AG04450 (cell line): Measurements from ENCODE around the gene TMEM185B. TPM values are rescaled to one million over a fixed set of nuclear protein-coding genes. Genes with fewer than 3 reads are reported as not detected.

Source experiments
- CTCF ChIA-PET: fragments of 300-600, 350-600 bp; formaldehyde crosslinking; extraction: SDS; loops from one replicate; lab custom pipeline; 2022; ENCODE audit warnings: antibody characterized with exemption, inconsistent platforms; lab: Charles Lee
- POLR2A ChIA-PET: fragments of 350-600 bp; formaldehyde crosslinking; extraction: SDS; loops from one replicate; lab custom pipeline; 2021; ENCODE audit warnings: antibody characterized with exemption, inconsistent platforms; lab: Yijun Ruan, JAX
- DNase-seq: peaks from one replicate; pipeline ENCODE4 v3.0.0-alpha.2; 2011; ENCODE audit warnings: low read depth, low spot score
- H3K27ac ChIP-seq: one replicate; pipeline ENCODE4 v1.5.1; 2012; ENCODE audit warnings: low read depth, low read length, control low read depth
- H3K27me3 ChIP-seq: one replicate; pipeline ENCODE4 v1.6.0; 2012; ENCODE audit warnings: low read length; ENCODE audit not compliant: control insufficient read depth, insufficient read depth
- H3K4me3 ChIP-seq: 2 replicates; pipeline ENCODE4 v1.5.1; 2011; ENCODE audit warnings: mild to moderate bottlenecking, low read depth, low read length, control low read depth
- H3K9me3 ChIP-seq: 2 replicates; pipeline ENCODE4 v1.5.1; 2012; ENCODE audit warnings: low read length; ENCODE audit not compliant: control insufficient read depth, insufficient read depth
- CTCF ChIP-seq: IDR thresholded peaks from 2 replicates; pipeline ENCODE4 v1.5.1; 2011; ENCODE audit warnings: low read depth, low read length, control low read depth, inconsistent platforms
- polyA plus RNA-seq: library from polyadenylated mRNA; depleted of rRNA; stranded (reverse); fragments of >200 nt; gene quantifications from 2 replicates; pipeline ENCODE4 v1.2.3, GENCODE V29; 2011

The TMEM185B gene
- polyA plus RNA-seq, 1 experiment = 21.8 TPM

GRCh38 chr2:120231564-120231973, 8.4 kb upstream of the TMEM185B start:
- CTCF ChIA-PET = interaction anchor here (0.6 to 1.3 kb wide), 7 partner anchors 9 to 449 kb away, joined by 3 to 4 read pairs (median 3); partner anchors contain the start of genes RALB and TMEM185B
- H3K27me3 ChIP-seq = no peaks in the 10 kb centered on the region
- H3K4me3 ChIP-seq = no peak overlapping the region
- no peak overlapping the region for H3K27ac ChIP-seq
- H3K9me3 ChIP-seq = no peaks in the 10 kb centered on the region
- DNase-seq = no peak
- no peak for TF ChIP-seq CTCF
- POLR2A ChIA-PET = no interaction called here

GRCh38 chr2:120230515-120231471, 7.6 kb upstream of the TMEM185B start:
- DNase-seq = no peak
- Histone ChIP-seq H3K27me3 (no peaks in the 10 kb centered on the region), H3K9me3 (no peaks in the 10 kb centered on the region), H3K27ac (no peak overlapping the region), H3K4me3 (no peak overlapping the region)
- no peak for TF ChIP-seq CTCF
- ChIA-PET POLR2A (no interaction called here), CTCF (interaction anchor here (0.6 to 1.2 kb wide), 5 partner anchors 8 to 83 kb away, joined by 3 to 4 read pairs (median 3); partner anchors contain the start of gene TMEM185B)

- H3K4me3 ChIP-seq = no peak overlapping the region
- no peaks in the 10 kb centered on the region for H3K27me3 ChIP-seq
- ChIA-PET CTCF (no interaction called here), POLR2A (no interaction called here)
- TF ChIP-seq CTCF = no peak
- H3K9me3 ChIP-seq = no peaks in the 10 kb centered on the region; the same call in 1 of the 2 replicates
- no peak for DNase-seq
- no peak overlapping the region for H3K27ac ChIP-seq
These were observed 6.1 kb upstream of the TMEM185B start for GRCh38 chr2:120229341-120229740.

GRCh38 chr2:120228503-120228902, 5.3 kb upstream of the TMEM185B start:
- Histone ChIP-seq H3K27ac (no peak overlapping the region), H3K27me3 (no peaks in the 10 kb centered on the region), H3K4me3 (no peak overlapping the region), H3K9me3 (no peaks in the 10 kb centered on the region; the same call in 1 of the 2 replicates)
- no peak for DNase-seq
- no peak for TF ChIP-seq CTCF
- ChIA-PET CTCF (no interaction called here), POLR2A (interaction anchor here (0.5 kb wide), 1 partner anchor 39 kb away, joined by 5 read pairs; no protein-coding TSS in a partner anchor)
